D721Med (cell line): ENCODE results near the gene TUBA4A.
"Not testable (repeated sequence)": the region's sequence is repeated elsewhere in the genome, so short reads cannot be mapped to it uniquely, and the experiment has no call there.

Source experiments
- DNase-seq: peaks from one replicate; pipeline ENCODE4 v3.0.0; 2011; ENCODE audit warnings: low spot score; ENCODE audit not compliant: insufficient read length
- FAIRE-seq: peaks from 2 replicates; lab custom pipeline; 2011; peaks lifted over from hg19 to GRCh38; lab: Jason Lieb, UNC
- TF ChIP-seq, protein P1 (sequence below): IDR thresholded peaks from 2 replicates; pipeline ENCODE4 v1.5.1; 2012; ENCODE audit warnings: mild to moderate bottlenecking, control low read depth; ENCODE audit not compliant: insufficient read depth; ENCODE audit errors: missing control alignments

Gene TUBA4A

DNA sequence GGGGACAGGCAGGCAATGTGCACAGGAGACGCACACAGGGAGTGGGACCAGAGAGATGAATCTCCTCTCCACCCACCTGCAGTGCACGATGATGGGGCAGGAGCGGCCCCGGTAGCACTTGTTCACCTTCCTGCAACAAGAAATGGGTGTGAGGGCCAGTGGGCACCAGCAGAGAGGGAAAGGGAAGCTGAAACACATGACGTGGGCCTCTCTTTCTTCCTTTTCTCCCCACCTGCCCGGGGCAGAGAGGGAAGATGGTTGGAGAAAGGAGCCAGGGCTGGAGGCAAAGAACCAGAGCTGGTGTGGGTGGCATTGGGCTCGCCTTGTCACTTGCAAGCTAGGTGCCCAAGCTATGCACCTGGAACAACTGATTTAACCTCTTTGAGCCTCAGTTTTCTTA, 37.7 kb upstream of the TUBA4A start:
- no peak for FAIRE-seq
- no peak for DNase-seq

DNA sequence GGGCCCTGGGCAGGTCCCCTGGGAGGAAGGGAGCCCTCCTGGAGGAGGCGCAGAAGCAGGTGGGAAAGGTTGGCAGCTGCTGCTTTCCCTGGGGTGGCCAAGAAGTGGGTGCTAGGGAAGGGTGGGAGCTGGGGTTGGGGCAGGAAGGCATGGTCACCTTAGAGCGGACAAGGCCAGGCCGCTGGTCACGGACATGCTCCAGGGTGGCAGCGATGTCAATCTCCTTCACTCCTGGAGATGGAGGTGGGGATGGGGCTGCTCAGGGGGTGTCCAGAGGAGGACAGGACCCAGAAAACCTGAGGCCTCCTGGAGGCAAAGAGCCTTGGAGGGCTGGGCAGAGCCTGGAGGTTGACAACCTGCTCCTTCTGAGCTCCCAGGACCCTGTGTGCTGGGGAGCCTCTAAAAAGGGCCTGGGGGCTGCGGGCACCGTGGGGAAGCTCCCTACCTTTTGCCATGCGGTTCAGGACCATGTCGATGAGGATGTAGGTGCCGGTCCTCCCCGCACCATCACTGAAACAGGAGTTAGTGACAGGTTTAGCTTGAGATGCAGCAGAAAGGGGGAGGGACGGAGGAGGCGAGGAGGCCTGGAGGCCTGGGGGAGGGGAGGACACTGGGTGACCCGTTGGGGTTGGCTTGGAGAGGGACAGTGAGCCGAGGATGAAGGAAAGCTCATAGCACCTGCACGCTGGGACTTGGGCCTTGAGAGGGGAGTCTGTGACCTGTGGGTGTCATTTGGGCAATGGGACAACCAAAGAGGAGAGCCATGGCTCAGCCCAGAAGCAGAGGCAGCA, 36.9 kb upstream of the TUBA4A start:
- FAIRE-seq (no peak), DNase-seq (no peak)
- TF ChIP-seq, protein P1, sequence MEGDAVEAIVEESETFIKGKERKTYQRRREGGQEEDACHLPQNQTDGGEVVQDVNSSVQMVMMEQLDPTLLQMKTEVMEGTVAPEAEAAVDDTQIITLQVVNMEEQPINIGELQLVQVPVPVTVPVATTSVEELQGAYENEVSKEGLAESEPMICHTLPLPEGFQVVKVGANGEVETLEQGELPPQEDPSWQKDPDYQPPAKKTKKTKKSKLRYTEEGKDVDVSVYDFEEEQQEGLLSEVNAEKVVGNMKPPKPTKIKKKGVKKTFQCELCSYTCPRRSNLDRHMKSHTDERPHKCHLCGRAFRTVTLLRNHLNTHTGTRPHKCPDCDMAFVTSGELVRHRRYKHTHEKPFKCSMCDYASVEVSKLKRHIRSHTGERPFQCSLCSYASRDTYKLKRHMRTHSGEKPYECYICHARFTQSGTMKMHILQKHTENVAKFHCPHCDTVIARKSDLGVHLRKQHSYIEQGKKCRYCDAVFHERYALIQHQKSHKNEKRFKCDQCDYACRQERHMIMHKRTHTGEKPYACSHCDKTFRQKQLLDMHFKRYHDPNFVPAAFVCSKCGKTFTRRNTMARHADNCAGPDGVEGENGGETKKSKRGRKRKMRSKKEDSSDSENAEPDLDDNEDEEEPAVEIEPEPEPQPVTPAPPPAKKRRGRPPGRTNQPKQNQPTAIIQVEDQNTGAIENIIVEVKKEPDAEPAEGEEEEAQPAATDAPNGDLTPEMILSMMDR: no peak

More for the DNA sequence above, 37.7 kb upstream of the TUBA4A start:
- TF ChIP-seq, protein P1: no peak

DNA sequence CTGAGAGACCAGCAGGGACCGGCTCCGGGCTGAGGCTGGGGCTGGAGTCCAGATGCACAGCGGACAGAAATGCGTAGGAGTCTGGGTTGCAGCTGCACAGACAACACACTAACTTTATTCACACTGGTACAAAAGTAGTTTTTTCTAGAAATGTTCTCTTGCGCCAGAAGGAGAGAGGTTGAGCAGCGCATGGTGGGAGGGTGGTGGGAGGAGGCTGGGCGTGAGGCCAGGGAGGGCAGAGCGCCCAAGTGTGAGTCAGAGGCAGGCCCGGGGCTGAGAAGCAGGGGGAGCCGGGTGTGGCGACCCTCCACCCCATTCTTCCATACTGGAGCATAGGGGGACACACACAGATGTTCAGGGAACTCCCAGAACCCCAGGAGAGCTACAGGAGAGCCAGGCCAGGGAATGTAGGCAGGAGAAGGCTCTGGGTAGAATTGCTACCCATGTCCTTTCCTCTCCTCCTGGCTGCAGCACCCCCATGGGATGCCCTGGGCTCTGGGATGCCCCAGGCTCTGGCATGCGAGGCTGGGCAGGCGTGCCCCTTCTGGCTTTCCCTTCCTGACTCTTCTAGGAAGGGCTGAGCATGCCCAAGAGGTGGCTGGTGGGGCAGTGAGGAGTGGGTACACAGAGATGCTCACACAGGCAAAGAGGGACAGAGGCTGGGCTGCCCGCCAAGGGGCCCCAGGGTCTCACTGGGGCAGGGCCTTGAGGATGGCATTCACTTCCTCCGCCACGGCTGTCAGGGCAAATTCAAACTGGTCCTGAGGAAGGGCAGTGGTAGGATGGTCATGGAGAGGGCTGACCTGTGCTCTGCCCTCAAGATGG, 36.0 kb upstream of the TUBA4A start:
- DNase-seq (no peak), FAIRE-seq (no peak)
- TF ChIP-seq, protein P1: no peak

DNA sequence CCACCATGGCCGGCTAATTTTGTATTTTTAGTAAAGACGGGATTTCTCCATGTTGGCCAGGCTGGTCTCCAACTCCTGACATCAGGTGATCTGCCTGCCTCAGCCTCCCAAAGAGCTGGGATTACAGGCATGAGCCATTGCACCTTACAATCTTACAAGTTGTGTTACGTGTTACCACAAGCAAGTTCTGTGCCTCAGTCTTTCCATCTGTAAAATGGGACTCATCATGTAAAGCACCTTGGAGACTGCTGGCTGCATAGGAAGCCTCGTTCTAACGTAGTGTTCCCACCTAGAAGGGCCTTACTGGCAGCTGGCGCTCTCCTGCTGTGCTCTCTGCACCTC, 35.4 kb upstream of the TUBA4A start:
- TF ChIP-seq, protein P1: no peak
- DNase-seq (no peak), FAIRE-seq (no peak)

DNA sequence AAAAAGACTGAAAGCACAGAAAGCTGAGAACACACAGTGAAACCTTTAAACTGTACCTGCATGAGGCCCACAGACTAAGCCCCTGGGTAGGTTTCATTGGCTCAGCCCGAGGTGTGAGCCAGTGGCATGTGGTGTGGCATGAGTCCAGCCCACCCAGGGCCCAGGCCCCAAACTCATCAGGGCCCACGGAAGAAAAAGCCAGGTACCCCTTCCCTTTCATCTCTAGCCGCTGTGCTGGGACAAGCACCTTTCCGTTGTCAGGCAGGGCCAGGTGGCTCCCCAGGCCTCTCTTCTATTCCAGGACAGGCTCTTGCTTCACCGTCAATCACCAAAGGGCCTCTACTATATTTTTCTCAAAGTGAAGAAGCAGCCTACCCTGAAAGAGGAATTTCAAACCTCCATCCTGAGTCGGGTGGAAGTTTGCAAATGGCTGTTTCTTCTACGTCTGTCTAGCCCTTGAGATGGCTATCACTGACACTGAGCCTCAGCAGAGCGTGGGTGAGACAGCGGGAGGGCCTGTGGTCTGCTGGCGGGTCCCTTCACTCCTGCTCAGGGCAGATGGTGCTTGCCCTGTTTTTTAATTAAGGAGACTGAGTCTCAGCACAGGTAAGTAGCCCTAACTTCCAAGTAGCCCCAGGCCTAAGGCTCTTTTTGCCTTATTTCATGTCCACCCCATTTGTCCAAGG, 34.0 kb upstream of the TUBA4A start:
- FAIRE-seq (no peak), DNase-seq (no peak)
- TF ChIP-seq, protein P1: no peak

DNA sequence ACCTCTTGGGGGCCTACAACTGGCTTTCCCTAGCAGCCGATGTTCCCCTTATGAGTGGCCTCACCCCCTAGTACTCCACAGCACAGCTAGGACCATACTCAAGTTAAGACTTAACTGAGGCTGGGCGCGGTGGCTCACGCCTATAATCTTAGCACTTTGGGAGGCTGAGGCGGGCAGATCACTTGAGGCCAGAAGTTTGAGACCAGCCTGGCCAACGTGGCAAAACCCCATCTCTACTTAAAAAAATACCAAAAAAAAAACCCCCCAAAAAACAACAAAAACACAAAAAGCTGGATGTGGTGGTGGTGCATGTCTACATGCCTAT, 33.4 kb upstream of the TUBA4A start:
- not testable (repeated sequence) for DNase-seq, FAIRE-seq

DNA sequence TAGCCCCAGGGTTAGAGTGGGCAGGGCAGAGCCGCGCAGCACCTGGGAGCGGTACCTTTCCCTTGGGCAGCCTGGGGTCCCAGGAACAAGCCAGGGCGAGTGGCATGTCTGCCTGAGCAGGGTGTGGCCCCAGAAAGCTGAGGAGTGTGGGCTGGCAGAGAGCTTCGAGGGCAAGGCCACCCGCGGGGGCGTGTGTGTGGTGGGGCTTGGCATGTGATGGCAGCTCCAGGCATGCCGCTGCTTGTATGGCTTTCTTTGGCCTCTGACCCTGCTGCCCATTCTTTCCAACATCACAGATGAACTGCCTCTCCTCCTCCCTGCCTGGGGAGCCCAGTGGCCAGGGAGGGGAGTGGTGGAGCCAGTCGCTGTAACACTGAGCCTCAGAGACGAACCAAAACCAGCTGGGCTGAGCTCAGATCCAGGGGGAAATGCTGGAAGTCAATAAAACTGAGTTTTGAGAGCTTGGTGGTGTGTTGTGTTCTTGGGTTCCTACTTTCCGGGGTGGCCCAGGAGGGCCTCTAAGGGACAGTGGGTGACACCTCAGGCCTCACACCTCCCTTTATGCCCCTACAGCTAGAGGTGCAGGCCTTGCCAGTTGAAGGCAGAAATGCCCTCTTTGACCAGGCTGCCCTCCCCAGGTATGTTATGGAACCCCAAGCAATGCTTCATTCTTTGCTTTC, 32.9 kb upstream of the TUBA4A start:
- FAIRE-seq: no peak
- no peak for DNase-seq
- TF ChIP-seq, protein P1: no peak
